ENCODE data around the gene CAPZB. TPM values are rescaled to one million over a fixed set of nuclear protein-coding genes. Genes with fewer than 3 reads are reported as not detected.

The CAPZB gene
- polyA plus RNA-seq, 1 donor from 2014 or later, result 159 TPM

DNA sequence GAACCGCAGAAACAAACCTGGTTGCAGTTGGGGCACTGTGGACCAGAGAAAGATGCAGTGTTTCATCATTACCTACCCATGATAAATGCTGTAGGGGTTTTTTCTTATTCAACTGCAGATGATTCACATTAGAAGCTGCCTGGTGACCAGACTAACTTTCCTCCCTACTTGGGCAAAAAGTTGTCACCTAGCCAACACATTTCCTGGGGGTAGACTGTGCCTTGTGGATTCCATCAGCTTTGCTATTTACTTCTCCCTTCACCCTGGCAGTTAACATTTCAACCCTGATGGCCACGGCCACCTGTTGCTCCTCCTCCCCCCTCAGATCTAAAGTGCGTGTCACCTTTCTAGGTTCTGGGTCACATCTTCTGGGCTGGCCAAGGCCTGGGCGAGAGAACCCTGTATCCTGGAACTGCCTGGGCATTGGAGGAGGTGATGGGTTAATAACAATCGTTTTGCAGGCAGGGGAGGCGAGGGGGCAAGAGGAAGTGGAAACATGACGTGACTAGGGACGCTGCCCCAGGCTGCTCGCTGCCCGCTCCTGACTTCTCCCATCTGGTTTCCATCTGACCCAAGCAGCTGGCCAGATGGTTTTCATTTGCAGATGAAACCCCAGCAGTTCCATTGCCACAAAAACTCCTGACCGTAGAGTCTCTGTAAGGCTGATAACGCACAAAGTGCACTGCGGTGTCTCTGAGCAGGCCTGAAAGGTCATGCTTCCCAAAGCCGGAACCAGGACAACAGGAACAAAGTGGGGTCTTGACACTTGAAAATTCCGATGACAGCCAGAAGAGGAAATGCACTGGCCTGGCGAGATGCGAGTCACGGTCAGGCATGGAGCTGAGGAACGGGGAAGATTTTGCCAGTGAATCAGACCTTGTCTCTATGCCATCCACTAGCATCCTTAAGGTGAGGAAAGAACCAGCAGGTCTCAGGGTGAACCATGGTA is 36.6 kb downstream of the CAPZB start:
- Histone ChIP-seq H4K20me1 (ENCODE audit: insufficient read depth) (no peaks in the 10 kb centered on the region), H3F3A (ENCODE audit: insufficient read depth, low read length, poor library complexity, severe bottlenecking) (no peaks in the 10 kb centered on the region), H3K27me3 (ENCODE audit: insufficient read depth, low read depth, low read length) (no peaks in the 10 kb centered on the region), H3K9ac (ENCODE audit: low read length) (no peak overlapping the region), H3K4me3 (ENCODE audit: low read length) (no peak overlapping the region), H2AFZ (ENCODE audit: low read depth, low read length) (no peak overlapping the region), H3K9me2 (ENCODE audit: insufficient read depth, low read length) (no peaks in the 10 kb centered on the region), H3K27ac (ENCODE audit: low read length) (no peak overlapping the region), H3K4me2 (ENCODE audit: low read length) (no peak overlapping the region), H3K9me3 (ENCODE audit: low read length) (no peaks in the 10 kb centered on the region), H3K36me3 (ENCODE audit: insufficient read depth, low read length) (no peaks in the 10 kb centered on the region), H3K79me2 (replicated peaks; ENCODE audit: insufficient read depth, low read length) (peaks cover 5% of the 10 kb centered on the region)
- TF ChIP-seq POLR2AphosphoS5 (IDR thresholded peaks at IDR 0.05) (no peak), CTCF (IDR thresholded peaks at IDR 0.05; ENCODE audit: poor library complexity, severe bottlenecking) (no peak), SMC3 (conservative IDR thresholded peaks at IDR 0.05; ENCODE audit: poor library complexity) (no peak), EZH2 (IDR thresholded peaks at IDR 0.05; ENCODE audit: borderline replicate concordance, insufficient read depth, low read length, poor library complexity, severe bottlenecking) (no peak), MXI1 (conservative IDR thresholded peaks at IDR 0.05; ENCODE audit: poor library complexity, severe bottlenecking) (no peak), REST (IDR thresholded peaks at IDR 0.05; ENCODE audit: borderline replicate concordance) (no peak)

GRCh38 chr1:19447550-19447949 is 37.8 kb downstream of the CAPZB start:
- Histone ChIP-seq H3K4me3 (ENCODE audit: low read length) (no peak overlapping the region), H3K9me2 (ENCODE audit: insufficient read depth, low read length) (no peaks in the 10 kb centered on the region), H3K27ac (ENCODE audit: low read length) (no peak overlapping the region), H3K4me2 (ENCODE audit: low read length) (no peak overlapping the region), H3K9me3 (ENCODE audit: low read length) (no peaks in the 10 kb centered on the region), H3K79me2 (replicated peaks; ENCODE audit: insufficient read depth, low read length) (peaks cover 9% of the 10 kb centered on the region), H3F3A (ENCODE audit: insufficient read depth, low read length, poor library complexity, severe bottlenecking) (no peaks in the 10 kb centered on the region), H2AFZ (ENCODE audit: low read depth, low read length) (no peak overlapping the region), H3K9ac (ENCODE audit: low read length) (no peak overlapping the region), H4K20me1 (ENCODE audit: insufficient read depth) (no peaks in the 10 kb centered on the region), H3K36me3 (ENCODE audit: insufficient read depth, low read length) (no peaks in the 10 kb centered on the region), H3K27me3 (ENCODE audit: insufficient read depth, low read depth, low read length) (no peaks in the 10 kb centered on the region)
- no peak for TF ChIP-seq SMC3 (conservative IDR thresholded peaks at IDR 0.05; ENCODE audit: poor library complexity)
- no peak for TF ChIP-seq POLR2AphosphoS5 (IDR thresholded peaks at IDR 0.05)
- TF ChIP-seq MXI1 (conservative IDR thresholded peaks at IDR 0.05; ENCODE audit: poor library complexity, severe bottlenecking), result no peak
